Measurements from ENCODE around the gene TMEM129.

DNA sequence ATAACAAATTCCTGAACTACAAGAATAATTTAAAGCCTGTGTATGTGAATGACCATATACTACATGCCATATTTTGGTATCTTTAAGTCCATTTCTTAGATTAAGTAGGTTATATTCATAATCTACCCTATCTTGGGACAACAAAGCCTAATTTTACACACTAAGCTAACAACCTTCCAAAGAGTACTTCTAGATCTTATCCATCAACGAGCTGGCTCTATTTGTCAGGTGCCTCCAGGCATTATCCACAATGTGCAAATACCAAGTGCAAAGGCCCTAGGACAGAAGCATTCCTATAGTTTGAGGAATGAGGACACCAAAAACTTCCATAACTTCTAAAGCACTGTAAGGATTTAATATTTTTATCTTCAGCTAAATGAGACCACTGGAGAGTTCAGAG lies 12.5 kb downstream of the TMEM129 start:
- TF ChIP-seq, protein P1, sequence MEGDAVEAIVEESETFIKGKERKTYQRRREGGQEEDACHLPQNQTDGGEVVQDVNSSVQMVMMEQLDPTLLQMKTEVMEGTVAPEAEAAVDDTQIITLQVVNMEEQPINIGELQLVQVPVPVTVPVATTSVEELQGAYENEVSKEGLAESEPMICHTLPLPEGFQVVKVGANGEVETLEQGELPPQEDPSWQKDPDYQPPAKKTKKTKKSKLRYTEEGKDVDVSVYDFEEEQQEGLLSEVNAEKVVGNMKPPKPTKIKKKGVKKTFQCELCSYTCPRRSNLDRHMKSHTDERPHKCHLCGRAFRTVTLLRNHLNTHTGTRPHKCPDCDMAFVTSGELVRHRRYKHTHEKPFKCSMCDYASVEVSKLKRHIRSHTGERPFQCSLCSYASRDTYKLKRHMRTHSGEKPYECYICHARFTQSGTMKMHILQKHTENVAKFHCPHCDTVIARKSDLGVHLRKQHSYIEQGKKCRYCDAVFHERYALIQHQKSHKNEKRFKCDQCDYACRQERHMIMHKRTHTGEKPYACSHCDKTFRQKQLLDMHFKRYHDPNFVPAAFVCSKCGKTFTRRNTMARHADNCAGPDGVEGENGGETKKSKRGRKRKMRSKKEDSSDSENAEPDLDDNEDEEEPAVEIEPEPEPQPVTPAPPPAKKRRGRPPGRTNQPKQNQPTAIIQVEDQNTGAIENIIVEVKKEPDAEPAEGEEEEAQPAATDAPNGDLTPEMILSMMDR (conservative IDR thresholded peaks at IDR 0.05 in 1 of 2, IDR thresholded peaks at IDR 0.05 in 1 of 2; ENCODE audit: low read depth in 1 of 2, low read length in 2 of 2), result no peak
- TF ChIP-seq EZH2 (IDR thresholded peaks at IDR 0.05; ENCODE audit: low read length, missing control alignments), result no peak
